Activated gamma-delta T cell (primary cell): Measurements from ENCODE around the gene DHRS7B.
"Not testable (repeated sequence)": the region's sequence is repeated elsewhere in the genome, so short reads cannot be mapped to it uniquely, and the experiment has no call there.

ENCODE experiments used
- DNase-seq: peaks from one replicate; lab custom pipeline; 2025; lab: John Stamatoyannopoulos, UW

DHRS7B gene

DNA sequence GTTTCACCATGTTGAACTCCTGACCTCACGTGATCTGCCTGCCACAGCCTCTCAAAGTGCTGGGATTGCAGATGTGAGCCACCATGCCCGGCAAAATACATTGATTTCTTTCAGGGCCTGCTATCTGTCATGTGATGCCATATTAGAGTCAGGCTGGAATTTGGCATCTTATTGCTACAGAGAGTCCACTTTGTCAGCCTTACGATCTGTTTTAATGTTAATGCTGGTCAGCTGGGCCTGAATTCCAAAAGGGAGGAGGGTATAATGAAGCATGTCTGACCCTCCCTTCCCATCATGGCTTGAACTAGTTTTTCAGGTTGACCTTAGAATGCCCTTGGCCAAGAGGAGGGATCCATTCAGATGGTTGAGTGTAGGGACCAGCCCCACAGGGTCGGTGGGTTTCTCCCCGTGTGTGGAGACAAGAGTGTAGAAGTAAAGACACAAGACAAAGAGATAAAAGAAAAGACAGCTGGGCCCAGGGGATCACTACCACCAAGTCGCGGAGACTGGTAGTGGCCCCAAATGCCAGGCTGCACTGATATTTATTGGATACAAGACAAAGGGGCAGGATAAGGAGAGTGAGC, 19.6 kb upstream of the DHRS7B start:
- not testable (repeated sequence) for DNase-seq

DNA sequence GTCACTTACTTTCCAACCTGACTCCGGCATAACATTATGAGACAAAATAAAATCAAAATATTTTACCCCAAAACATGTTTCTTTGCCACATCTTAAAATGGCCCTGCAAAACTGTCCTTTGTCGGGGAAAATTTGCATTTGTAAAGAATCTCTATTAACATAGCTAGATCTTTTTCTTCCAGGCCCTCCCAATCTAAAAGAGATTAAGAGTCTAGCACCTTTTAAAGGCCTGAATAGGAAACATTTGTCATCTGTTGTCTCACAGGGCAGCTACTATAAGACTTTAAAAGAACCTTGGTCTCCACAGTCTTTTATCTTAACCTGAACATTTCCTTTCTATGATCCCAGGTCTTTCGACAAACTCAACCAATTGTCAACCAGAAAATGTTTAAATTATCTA, 18.1 kb upstream of the DHRS7B start:
- no peak for DNase-seq

DNA sequence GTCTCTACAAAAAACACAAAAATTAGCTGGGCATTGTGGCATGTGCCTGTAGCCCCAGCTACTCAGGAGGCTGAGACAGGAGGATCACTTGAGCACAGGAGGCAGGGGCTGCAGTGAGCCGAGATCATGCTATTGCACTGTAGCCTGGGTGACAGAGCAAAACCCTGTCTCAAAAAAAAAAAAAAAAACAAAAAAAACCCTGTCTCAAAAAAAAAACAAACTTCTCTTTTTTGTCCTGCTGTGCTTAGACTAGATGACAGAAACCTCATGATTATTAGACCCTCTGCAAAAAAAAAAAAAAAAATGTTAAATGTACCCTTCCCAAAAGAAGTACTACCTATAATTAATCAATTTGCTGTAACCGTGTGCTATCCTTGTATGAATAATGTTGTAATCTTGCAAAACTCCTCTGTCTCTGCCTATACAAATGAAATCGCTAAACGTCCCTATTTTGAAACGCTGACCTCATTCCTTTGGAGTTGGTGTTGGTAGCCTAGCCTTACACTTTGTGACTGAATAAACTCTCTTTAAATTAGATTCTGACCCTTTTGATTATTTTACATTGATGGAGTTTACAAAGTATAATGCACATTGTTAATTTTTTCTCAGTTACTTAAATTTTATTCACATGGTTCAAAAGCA, 13.6 kb upstream of the DHRS7B start:
- DNase-seq: no peak

DNA sequence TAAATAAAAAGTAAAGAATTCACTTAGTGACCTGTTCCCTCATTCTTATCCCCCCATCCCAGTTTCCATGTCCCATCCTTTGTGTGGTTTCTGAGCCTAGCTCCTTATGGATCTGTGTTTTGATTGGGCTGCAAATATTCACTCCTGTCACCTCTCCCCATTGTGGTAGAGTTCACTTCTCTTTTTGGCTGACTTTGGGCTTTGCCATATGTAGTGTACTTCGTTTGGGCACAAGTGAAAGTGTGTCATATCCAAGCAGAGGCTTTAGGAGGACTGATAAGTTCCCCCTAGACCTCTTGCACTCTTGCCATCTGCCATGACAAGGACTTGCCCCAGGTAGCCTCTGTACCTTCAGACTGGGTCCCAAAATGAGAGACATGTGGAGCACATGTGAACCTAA, 13.0 kb upstream of the DHRS7B start:
- no peak for DNase-seq

DNA sequence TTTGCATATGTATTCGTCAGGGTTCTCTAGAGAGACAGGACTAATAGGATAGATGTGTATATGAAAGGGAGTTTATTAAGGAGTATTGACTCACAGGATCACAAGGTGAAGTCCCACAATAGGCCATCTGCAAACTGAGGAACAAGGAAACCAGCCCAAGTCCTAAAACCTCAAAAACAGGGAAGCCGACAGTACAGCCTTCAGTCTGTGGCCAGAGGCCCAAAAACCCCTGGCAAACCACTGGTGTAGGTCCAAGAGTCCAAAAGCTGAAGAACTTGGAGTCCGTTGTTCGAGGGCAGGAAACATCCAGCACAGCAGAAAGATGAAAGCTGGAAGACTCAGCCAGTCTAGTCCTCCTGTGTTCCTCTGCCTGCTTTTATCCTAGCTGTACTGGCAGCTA, 12.0 kb upstream of the DHRS7B start:
- not testable (repeated sequence) for DNase-seq

DNA sequence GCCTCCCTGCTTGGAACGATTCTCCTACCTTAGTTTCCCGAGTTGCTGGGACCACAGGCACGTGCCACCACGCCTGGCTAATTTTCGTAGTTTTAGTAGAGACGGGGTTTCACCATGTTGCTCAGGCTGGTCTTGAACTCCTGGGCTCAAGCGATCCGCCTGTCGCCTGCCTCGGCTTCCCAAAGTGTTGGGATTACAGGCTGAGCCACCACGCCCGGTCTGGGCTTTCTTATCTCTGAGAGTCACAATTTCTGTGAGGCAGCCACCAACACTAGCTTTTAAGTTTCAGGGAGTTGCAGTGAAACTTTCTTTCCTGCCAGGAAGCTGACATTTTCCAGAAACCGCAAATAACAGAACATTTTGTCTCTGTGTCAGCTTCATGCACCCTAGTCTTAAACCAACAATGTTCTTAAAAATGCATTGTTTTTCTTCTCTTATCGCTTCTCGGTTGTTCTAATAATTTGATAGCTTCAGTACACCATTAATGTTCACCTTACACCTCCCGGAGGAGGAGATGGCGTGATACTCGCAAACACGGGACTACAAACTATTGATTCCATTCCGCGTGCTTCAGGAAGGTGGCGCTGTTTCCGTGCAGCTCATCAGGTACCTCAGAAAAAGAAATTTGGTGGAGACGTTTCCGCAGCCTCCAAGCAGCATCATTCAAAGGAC, 7.4 kb upstream of the DHRS7B start:
- no peak for DNase-seq

DNA sequence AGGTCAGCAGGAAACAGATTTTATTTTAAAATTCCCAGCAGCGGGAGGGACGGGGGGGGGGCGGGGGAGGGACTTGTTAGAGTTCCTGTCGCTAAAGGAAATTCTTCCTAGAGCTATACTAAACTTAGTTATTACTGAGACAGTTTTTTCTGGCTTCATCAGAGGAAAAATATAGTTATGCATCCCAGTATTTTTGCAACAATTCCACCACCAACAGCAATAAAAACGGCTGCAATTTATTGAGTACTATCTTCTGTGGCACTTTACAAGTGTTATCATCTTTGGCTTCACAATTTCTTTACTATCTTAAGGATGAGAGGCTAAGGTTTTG, 6.9 kb upstream of the DHRS7B start:
- no peak for DNase-seq

DNA sequence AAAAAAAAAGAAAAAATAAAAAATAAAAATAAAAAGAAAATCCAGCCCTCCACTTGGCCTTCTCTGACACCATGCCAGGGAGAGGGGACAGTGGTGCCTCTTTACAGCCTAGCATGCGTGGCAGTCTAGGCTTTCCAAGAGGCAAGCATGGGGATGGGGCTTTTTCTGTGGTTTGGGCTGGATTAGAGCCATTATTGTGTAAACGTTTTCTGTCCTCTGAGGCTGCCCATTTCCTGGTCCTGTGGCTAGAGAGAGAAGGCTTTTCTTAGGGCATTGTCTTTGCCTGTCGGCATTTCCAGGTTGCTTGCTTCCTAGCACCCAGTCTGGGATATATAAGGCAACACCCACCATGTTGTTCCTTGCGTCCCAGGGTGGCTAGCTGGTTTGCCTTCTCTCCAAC, 2.7 kb upstream of the DHRS7B start:
- no peak for DNase-seq

DNA sequence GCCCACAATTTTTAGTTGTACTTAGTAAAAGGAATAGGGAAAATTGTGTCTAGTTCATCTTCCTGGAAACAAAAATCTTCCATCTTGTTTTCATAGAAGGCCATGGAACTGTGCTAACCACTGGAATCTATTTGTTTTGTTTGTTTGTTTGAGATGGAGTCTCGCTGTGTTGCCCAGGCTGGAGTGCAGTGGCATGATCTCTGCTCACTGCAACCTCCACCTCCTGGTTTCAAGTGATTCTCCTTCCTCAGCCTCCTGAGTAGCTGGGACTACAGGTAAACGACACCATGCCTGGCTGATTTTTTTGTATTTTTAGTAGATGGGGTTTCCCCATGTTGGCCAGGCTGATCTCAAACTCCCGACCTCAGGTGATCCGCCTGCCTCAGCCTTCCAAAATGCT, 2.2 kb upstream of the DHRS7B start:
- DNase-seq: not testable (repeated sequence)

DNA sequence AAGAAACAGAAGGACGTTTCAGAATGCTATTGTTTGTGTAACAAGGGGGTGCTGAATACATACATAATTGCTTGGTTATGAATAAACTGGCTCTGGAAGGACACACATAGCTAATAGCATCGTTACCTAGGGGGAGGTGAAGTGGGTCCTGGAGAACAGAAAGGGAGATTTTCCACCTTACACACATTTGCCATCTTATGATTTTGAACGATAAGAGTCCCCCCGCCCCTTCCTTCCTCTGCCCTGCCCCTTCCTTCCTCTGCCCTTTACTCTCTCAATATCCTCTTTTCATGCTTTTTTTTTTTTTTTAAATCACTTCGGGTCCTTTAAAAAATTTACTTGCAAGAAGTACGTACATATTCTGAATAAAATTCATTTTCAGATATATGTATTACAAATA, 902 bp upstream of the DHRS7B start:
- DNase-seq: no peak

DNA sequence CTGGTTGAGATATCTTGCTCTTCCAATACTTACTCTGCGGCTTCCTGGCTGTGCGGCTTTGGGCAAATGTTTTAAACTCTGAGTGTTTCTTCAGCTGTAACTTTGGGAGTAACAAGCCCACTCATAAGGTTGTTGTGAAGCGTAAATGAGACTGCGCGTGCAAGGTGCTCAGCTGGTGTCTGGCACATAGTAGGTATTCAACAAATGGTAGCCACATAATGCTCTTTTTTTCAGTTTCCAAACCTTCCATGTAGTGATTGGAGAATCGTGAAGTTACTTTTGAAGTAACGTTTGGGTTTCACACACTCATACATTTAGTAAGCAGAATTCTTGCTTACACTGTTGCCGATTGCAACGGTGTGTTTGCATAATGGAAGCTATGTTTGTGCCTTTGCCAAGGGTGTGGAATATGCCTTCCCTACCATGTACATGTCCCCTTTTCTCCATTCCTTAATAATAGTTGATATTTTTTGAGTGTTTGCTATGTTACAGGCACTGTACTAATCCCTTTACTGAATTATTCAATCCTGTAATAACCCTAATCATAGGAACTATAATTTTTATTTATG, 829 bp downstream of the DHRS7B start:
- no peak for DNase-seq

DNA sequence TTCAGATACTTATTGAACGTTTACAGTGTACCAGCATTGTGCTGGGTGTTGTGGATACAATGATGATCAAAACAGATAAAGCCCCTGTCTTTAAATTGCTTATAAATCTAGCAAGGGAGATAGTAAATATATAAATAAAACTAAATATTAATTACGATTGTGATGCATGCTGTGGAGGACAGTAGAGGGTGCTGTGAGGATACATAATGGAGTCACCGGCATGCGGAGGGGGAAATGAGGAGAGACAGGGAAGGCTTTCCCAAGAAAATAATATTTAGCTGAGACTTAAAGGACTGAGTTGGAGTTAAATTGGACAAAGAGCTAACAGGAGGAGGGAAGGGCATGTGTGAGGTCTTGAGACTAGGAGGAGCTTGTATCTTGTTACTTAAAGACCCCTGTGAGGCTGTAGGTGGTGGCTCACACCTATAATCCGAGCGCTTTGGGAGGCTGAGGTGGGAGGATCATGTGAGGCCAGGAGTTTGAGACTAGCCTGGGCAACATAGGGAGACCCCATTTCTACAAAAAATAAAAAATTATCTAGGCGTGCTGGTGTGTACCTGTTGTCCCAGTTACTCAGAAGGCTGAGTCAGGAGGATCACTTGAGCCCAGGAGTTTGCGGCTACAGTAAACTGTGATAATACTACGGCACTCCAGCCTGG, 2.4 kb downstream of the DHRS7B start:
- DNase-seq: no peak

DNA sequence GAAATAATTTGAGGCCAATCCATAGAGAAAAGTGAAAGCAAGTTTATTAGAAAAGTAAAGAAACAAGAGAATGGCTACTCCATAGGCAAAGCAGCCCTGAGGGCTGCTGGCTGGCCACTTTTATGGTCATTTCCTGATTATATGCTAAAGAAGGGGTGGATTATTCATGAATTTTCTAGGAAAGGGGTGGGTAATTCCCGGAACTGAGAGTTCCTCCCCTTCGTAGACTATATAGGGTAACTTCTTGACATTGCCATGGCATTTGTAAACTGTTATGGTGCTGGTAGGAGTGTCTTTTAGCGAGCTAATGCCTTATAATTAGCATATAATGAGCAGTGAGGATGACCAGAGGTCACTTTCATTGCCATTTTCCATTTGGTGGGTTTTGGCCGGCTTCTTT, 4.4 kb downstream of the DHRS7B start:
- DNase-seq: no peak

DNA sequence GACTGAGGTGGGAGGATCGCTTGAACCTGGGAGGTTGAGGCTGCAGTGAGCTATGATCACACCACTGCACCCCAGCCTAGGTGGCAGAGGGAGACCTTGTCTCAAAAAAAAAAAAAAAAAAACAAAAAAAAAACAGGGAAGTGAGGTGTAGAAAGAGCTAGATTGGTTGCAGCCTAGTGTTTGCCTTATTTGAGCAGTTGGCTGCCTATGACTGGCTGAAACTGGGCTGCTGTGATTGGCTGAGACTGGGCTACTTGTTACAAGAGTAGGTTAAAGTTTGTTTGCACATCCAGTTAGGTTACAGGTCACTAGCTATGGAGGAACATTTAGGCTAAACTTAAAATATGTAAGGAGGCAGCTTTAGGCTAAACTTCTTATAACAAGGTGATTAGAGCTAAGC, 5.7 kb downstream of the DHRS7B start:
- DNase-seq: no peak

DNA sequence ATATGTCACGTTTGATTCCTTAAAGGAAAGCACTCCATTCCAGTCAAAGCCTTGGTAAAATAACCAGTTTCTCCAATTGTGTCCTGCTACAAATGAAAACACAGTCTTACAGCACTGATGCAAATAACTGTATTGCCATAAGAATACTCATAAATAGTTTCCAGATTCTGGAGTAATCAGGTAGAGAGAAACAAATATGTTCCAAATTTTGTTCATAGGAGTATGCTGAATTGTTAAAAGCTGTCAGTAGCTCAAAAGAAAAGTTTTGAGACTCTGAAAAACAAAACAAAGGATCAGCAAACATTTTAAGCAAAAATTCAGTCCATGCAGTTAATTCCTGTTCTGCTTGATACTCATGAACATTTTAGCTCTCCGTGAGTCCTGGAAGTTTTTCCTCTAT, 7.8 kb downstream of the DHRS7B start:
- DNase-seq: no peak

DNA sequence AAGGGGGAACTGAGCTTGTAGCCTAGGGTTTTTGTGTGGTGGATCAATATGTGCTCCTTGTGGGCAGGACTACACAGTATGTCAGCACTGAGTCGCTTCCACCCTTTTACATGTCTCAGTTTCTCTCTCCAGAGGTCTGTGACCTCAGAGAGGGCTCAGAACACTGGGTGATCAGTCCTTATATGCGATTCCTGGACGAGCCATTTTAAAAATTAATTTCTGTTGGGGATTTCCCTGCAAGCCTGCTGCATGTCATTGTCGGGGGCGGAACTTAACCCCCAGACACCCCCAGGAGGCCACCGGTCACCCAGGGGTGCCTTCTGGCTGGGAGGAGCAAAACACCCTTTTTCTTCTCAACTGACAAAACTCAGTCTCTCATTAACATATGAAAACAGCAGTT, 14.1 kb downstream of the DHRS7B start:
- DNase-seq: no peak

DNA sequence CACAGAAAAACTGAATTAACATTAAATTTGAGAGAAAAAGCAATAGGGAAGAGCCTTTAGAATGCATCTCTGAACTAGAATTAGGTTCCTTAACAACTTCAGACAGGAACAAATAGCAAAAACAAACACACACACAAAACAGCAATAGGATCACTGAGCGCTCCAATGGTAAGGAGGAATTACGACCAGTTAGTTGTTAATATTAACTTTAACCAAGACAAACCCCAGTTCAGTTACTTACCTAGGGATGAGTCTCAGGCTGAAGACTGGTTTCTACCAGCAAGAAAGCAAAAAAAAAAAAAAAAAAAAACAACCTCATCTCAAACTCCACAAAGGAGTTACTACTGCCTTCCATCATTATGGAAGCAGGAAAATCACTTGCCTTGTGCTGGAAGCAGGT, 14.6 kb downstream of the DHRS7B start:
- no peak for DNase-seq

DNA sequence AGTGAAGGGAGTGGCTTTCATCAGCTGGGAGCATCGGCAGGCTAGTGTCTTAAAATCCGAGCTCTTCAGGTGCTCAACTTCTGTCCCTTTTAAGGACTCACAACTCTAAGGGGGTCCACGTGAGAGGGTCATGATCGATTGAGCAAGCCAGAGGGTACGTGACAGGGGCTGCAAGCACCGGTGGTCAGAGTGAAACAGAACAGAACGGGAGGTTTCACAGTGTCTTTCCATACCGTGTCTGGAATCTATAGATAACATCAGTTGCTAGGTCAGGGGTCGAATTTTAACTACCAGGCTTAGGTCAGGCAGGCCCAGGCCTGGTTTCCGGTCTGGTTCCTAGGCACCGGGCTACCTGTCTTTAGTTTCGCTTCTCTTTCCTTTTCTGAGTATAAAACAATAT, 15.3 kb downstream of the DHRS7B start:
- DNase-seq: not testable (repeated sequence)

DNA sequence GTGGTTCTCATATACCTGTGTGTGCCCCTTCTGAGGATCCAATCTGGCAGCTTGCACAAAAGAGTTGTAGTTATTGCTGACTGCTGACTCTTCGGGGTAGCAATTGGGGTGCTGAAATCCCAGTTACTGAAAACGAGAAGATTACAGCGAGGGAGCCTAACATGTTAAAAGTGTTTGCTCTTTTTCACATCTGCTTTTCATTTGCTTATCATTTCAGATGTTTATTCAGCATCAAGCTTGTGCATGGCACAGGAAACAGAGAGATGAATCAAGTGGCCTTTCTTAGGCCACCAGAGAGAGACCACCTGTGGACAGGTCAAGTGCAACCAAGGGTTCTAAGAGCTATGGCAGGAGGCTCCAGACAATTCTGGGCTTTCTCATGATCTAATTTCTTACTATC, 16.9 kb downstream of the DHRS7B start:
- no peak for DNase-seq

DNA sequence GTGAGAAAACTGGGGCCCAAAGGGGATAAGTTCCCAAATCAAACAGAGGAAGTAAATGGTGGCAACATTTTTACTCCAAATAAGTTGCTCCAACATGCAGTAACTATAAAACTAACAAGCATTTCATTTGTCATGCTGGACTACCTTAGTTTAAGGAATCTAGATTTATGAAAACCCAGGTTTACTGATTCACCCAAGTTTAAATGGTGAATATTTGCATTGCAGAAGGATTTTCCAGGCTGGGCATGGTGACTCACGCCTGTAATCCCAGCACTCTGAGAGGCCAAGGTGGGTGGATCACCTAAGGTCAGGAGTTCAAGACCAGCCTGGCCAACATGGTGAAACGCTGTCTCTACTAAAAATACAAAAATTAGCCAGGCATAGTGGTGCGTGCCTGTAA, 17.5 kb downstream of the DHRS7B start:
- not testable (repeated sequence) for DNase-seq

DNA sequence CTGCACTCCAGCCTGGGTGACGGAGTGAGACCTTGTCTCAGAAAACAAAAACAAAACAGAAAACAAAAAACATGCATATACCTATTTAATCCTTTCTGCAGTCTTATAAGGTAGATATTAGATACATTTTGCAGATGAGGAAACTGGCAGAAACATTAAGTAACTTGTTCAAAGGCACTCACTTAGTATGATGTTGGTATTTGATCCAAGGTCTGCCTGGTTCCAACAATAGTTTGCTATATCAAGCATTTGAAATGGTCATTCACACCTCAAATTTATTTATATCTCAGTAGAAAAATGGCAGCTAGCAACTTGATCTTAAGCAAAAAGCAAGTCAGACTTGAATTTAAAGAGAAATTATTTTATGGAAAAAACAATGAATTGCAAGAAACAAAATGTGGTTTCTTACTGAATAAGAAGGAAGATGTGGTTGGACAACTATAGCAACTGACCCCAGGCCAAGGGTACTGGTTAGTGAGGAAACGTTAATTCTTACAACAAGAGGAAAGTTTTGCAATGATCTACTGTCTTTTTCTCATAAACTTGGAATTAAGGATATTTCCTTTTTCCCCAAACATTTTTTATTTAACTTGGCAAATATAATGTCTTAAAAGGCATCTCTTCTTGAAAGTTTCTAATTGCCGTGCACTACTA, 19.7 kb downstream of the DHRS7B start:
- DNase-seq: no peak

DNA sequence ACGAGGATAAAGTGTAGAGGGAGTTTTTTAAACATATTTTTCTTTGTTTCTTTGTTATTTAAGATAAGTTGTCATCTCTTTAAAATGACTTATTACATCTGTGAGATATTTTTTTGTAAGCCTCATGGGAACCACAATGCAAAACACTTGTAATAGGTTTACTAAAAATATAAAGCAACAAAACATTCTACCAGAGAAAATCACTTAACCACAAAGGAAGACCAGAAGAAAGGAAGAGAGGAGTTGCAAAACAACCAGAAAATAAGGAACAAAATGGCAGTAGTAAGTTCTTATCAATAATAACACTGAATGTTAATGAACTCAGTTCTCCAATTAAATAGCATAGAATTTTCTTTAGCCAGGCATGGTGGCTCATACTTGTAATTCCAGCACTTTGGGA, 22.9 kb downstream of the DHRS7B start:
- no peak for DNase-seq
